DOHH2 (cell line): ENCODE data around the gene HNRNPK.

Experiments used
- H3F3A ChIP-seq: fragments of 200-600 bp; sonication (generic), shearing (Covaris generic); 2 replicates; pipeline ENCODE4 v1.6.0; 2016; ENCODE audit warnings: antibody characterized with exemption, mild to moderate bottlenecking; ENCODE audit not compliant: control insufficient read depth, insufficient read depth
- H3K27ac ChIP-seq: fragments of 200-600 bp; sonication (generic); 2 replicates; pipeline ENCODE4 v1.5.1; 2014; ENCODE audit warnings: low read depth, mild to moderate bottlenecking, low read length, moderate library complexity
- H3K27me3 ChIP-seq: fragments of 200-600 bp; sonication (generic); 2 replicates; pipeline ENCODE4 v1.6.1; 2014; ENCODE audit warnings: mild to moderate bottlenecking, low read length, mixed read lengths; ENCODE audit not compliant: control insufficient read depth
- H3K36me3 ChIP-seq: fragments of 200-600 bp; sonication (generic); 2 replicates; pipeline ENCODE4 v1.6.1; 2014; ENCODE audit warnings: mild to moderate bottlenecking, low read length, moderate library complexity, mixed read lengths; ENCODE audit not compliant: control insufficient read depth
- H3K4me1 ChIP-seq: fragments of 200-600 bp; sonication (generic); 2 replicates; pipeline ENCODE4 v1.6.1; 2014; ENCODE audit warnings: mild to moderate bottlenecking, low read length, mixed read lengths; ENCODE audit not compliant: control insufficient read depth
- H3K4me2 ChIP-seq: fragments of 200-600 bp; sonication (generic); 2 replicates; pipeline ENCODE4 v1.6.0; 2014; ENCODE audit warnings: mild to moderate bottlenecking, low read length, moderate library complexity
- H3K4me3 ChIP-seq: fragments of 200-600 bp; sonication (generic); 2 replicates; pipeline ENCODE4 v1.5.1; 2014; ENCODE audit warnings: mild to moderate bottlenecking, low read length, mixed read lengths
- H3K79me2 ChIP-seq: fragments of 200-600 bp; sonication (generic); 2 replicates; pipeline ENCODE4 v1.6.1; 2014; ENCODE audit warnings: mild to moderate bottlenecking, low read length, mixed read lengths; ENCODE audit not compliant: control insufficient read depth
- H3K9me2 ChIP-seq: fragments of 200-600 bp; sonication (generic); replicated peaks from 2 replicates; pipeline ENCODE4 v1.6.1; 2014; ENCODE audit warnings: mild to moderate bottlenecking, low read length, mixed read lengths; ENCODE audit not compliant: control insufficient read depth
- H3K9me3 ChIP-seq: fragments of 200-600 bp; sonication (generic); 2 replicates; pipeline ENCODE4 v1.6.1; 2014; ENCODE audit warnings: antibody characterized with exemption, low read length, mixed read lengths; ENCODE audit not compliant: control insufficient read depth, insufficient read depth
- H4K20me1 ChIP-seq: fragments of 200-600 bp; sonication (generic); 2 replicates; pipeline ENCODE4 v1.6.0; 2014; ENCODE audit warnings: low read depth, mild to moderate bottlenecking, antibody characterized with exemption, low read length, moderate library complexity; ENCODE audit not compliant: control insufficient read depth, insufficient read depth
- EZH2phosphoT487 ChIP-seq: fragments of 200-600 bp; sonication (generic); IDR thresholded peaks from 2 replicates; pipeline ENCODE4 v1.6.1; 2017; ENCODE audit warnings: borderline replicate concordance, mild to moderate bottlenecking, antibody characterized with exemption, low read length, moderate library complexity, mixed read lengths
- TF ChIP-seq, protein P1 (sequence below): fragments of 200-600 bp; sonication (generic); IDR thresholded peaks from one replicate; pipeline ENCODE4 v1.5.1; 2014; ENCODE audit warnings: antibody characterized with exemption, mild to moderate bottlenecking, low read depth, low read length; ENCODE audit not compliant: poor library complexity, severe bottlenecking

The HNRNPK gene

GRCh38 chr9:83978992-83979811, 813 bp downstream of the HNRNPK start:
- no peaks in the 10 kb centered on the region for H3K9me3 ChIP-seq
- peaks cover 51% of the 10 kb centered on the region for H4K20me1 ChIP-seq
- peaks cover 98% of the 10 kb centered on the region for H3K79me2 ChIP-seq
- peaks cover 47% of the 10 kb centered on the region for H3K4me1 ChIP-seq
- no peaks in the 10 kb centered on the region for H3K9me2 ChIP-seq
- peak overlapping the region; percentile 92 for H3K27ac ChIP-seq
- H3K27me3 ChIP-seq: no peaks in the 10 kb centered on the region
- peak overlapping the region; percentile 67 for H3K4me2 ChIP-seq
- peaks cover 86% of the 10 kb centered on the region for H3K36me3 ChIP-seq
- no peak for TF ChIP-seq EZH2phosphoT487
- TF ChIP-seq, protein P1, sequence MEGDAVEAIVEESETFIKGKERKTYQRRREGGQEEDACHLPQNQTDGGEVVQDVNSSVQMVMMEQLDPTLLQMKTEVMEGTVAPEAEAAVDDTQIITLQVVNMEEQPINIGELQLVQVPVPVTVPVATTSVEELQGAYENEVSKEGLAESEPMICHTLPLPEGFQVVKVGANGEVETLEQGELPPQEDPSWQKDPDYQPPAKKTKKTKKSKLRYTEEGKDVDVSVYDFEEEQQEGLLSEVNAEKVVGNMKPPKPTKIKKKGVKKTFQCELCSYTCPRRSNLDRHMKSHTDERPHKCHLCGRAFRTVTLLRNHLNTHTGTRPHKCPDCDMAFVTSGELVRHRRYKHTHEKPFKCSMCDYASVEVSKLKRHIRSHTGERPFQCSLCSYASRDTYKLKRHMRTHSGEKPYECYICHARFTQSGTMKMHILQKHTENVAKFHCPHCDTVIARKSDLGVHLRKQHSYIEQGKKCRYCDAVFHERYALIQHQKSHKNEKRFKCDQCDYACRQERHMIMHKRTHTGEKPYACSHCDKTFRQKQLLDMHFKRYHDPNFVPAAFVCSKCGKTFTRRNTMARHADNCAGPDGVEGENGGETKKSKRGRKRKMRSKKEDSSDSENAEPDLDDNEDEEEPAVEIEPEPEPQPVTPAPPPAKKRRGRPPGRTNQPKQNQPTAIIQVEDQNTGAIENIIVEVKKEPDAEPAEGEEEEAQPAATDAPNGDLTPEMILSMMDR: no peak
- peaks cover 47% of the 10 kb centered on the region for H3F3A ChIP-seq
- H3K4me3 ChIP-seq: peak overlapping the region; percentile 98

GRCh38 chr9:83977196-83977595, 2.8 kb downstream of the HNRNPK start:
- no peaks in the 10 kb centered on the region for H3K9me3 ChIP-seq
- peaks cover 56% of the 10 kb centered on the region for H4K20me1 ChIP-seq
- H3K27me3 ChIP-seq: no peaks in the 10 kb centered on the region
- H3K4me3 ChIP-seq: peak overlapping the region; percentile 98; the same call in 1 of the 2 replicates
- H3K9me2 ChIP-seq: no peaks in the 10 kb centered on the region
- peaks cover 94% of the 10 kb centered on the region for H3K79me2 ChIP-seq
- H3K36me3 ChIP-seq: peaks cover 94% of the 10 kb centered on the region
- peak overlapping the region; percentile 67 for H3K4me2 ChIP-seq
- TF ChIP-seq, protein P1: no peak
- TF ChIP-seq EZH2phosphoT487: no peak
- H3K27ac ChIP-seq: no peak overlapping the region
- peaks cover 27% of the 10 kb centered on the region for H3K4me1 ChIP-seq
- peaks cover 67% of the 10 kb centered on the region for H3F3A ChIP-seq

DNA sequence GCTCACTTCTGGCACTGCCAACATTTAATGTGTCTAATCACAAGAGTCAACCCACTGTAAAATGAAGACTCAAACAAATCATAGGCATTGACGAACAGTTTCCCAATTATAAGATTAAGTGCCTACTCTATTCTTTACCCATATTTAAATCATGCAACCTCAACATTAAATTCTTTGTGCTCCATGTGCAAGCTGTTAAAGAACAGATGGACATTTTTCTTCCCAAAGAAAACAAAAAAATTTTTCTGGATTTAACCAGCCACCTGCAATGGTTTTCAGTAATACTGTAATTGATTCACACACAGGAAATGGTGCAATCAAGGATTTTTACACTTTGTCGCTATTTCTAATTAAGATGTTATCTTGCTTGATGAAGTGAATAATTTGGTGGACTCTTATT, 3.6 kb downstream of the HNRNPK start:
- Histone ChIP-seq H3K36me3 (peaks cover 94% of the 10 kb centered on the region), H3K27ac (no peak overlapping the region), H4K20me1 (peaks cover 63% of the 10 kb centered on the region), H3K9me3 (no peaks in the 10 kb centered on the region), H3K4me2 (no peak overlapping the region), H3K27me3 (no peaks in the 10 kb centered on the region), H3K79me2 (peaks cover 90% of the 10 kb centered on the region), H3F3A (peaks cover 73% of the 10 kb centered on the region), H3K4me3 (no peak overlapping the region), H3K9me2 (no peaks in the 10 kb centered on the region), H3K4me1 (peaks cover 23% of the 10 kb centered on the region)
- TF ChIP-seq EZH2phosphoT487: no peak

DNA sequence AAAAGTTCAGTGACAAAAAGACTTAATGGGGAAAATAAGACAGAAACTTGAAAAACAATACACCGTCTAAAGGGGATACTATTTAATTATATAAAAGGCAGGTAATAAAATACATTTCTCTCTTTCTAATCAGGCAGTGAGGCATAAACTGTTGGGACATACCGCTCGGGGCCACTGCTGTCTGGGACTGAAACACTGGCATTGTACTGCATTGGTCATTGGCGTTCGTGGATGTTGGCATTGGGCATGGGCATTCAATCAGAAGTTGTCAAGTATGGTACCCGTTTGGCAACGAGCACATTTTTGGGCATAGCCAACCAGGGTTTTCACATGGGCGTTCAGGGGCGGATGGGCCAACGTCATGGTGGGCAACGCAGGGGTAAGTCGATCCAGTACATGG, 4.7 kb downstream of the HNRNPK start:
- Histone ChIP-seq H4K20me1 (peaks cover 71% of the 10 kb centered on the region), H3K9me2 (no peaks in the 10 kb centered on the region), H3K27me3 (no peaks in the 10 kb centered on the region), H3K4me3 (no peak overlapping the region), H3K4me1 (peaks cover 23% of the 10 kb centered on the region), H3K4me2 (no peak overlapping the region), H3K36me3 (peaks cover 97% of the 10 kb centered on the region), H3K27ac (no peak overlapping the region), H3K9me3 (no peaks in the 10 kb centered on the region), H3F3A (peaks cover 84% of the 10 kb centered on the region), H3K79me2 (peaks cover 84% of the 10 kb centered on the region)
- TF ChIP-seq EZH2phosphoT487: no peak
